ENCODE data around the gene RNF169. TPM values are rescaled to one million over a fixed set of nuclear protein-coding genes. Genes with fewer than 3 reads are reported as not detected.
A peak's percentile ranks its signal among the peaks of the same experiment; 100 is the strongest.

The RNF169 gene
- total and polyA plus RNA-seq, 9 of the 15 experiments (the other 6 are each of a cell fraction or from before 2014, with no cell fraction given) = 0.68 to 18.1 (median 10.1) TPM

DNA sequence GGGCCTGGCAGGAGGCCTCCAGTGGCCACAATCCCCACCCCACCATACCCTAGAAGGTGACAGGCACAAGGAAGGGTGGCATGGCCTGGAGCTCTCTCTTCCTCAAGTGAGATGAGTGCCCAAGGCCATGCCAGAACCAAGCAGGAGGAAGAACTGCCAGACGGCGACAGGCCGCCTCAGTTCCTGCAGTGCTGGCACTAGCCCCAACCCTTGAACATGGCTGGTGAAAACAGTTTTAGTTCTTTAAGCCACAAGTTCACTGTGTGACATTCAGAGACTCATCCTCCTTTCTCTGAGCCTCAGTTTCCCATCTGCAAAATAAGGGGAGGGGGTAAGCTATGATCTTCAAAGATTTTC, 27.2 kb upstream of the RNF169 start:
- ChIA-PET POLR2A (interaction anchor here (1.0 to 1.3 kb wide), 2 partner anchors 13 to 19 kb away, joined by 3 to 4 read pairs; no protein-coding TSS in a partner anchor), CTCF (ENCODE audit: low intra/inter-chr PET ratio) (no interaction called here)
- H3K9ac ChIP-seq (ENCODE audit: insufficient read depth in 1 of 2, low read depth in 2 of 2, low read length in 2 of 2) = peak overlapping the region in 1 of 2 experiments; percentile 59; a peak in 1 of 4 replicates
- no peak overlapping the region for H3K27ac ChIP-seq (ENCODE audit: extremely low read depth, low read depth, low read length)
- in situ Hi-C loops (cut with MboI) (no loop called here), intact Hi-C loops (cut with micrococcal nuclease) (no loop called here)
- ATAC-seq (no peak), DNase-seq (ENCODE audit: extremely low read depth in 1 of 4, low spot score in 3 of 4) (no peak), FAIRE-seq (no peak)
- H3K36me3 ChIP-seq (ENCODE audit: control insufficient read depth, insufficient read depth, low read length) = no peaks in the 10 kb centered on the region
- H4K20me1 ChIP-seq (replicated peaks; ENCODE audit: control insufficient read depth, insufficient read depth, low read length) = peaks cover 3% of the 10 kb centered on the region; the same call in 1 of the 2 replicates
- H3K4me1 ChIP-seq (replicated peaks in 1 of 2; ENCODE audit: control insufficient read depth in 2 of 2, insufficient read depth in 2 of 2, low read length in 2 of 2) = peaks cover 0 to 5% of the 10 kb centered on the region in 2 experiments; a peak in 1 of 5 replicates
- H3K4me2 ChIP-seq (ENCODE audit: insufficient read depth, low read length) = no peak overlapping the region
- H2AFZ ChIP-seq (ENCODE audit: low read depth, low read length) = no peak overlapping the region
- H3K79me2 ChIP-seq (ENCODE audit: control insufficient read depth, insufficient read depth, low read length) = no peaks in the 10 kb centered on the region
- 37% methylated on average over 3 of the region's 3 CpGs for WGBS (ENCODE audit: insufficient coverage, low coverage, missing lambda C conversion rate)
- peaks cover 32 to 62% of the 10 kb centered on the region in 2 experiments for H3K27me3 ChIP-seq (ENCODE audit: control insufficient read depth in 2 of 2, insufficient read depth in 2 of 2, low read length in 2 of 2)
- H3K9me1 ChIP-seq (ENCODE audit: control insufficient read depth, insufficient read depth, low read length) = no peaks in the 10 kb centered on the region
- no TSS peak for BruUV-seq (replicated peaks)
- H3K9me3 ChIP-seq (replicated peaks; ENCODE audit: control insufficient read depth, insufficient read depth, low read depth, low read length) = no peaks in the 10 kb centered on the region
- no peak overlapping the region for H3K4me3 ChIP-seq
- no peak for TF ChIP-seq NBN (IDR thresholded peaks at IDR 0.05; ENCODE audit: low read depth)
- no peak for TF ChIP-seq MTA3 (IDR thresholded peaks at IDR 0.05; ENCODE audit: borderline replicate concordance)
- TF ChIP-seq, protein P1, sequence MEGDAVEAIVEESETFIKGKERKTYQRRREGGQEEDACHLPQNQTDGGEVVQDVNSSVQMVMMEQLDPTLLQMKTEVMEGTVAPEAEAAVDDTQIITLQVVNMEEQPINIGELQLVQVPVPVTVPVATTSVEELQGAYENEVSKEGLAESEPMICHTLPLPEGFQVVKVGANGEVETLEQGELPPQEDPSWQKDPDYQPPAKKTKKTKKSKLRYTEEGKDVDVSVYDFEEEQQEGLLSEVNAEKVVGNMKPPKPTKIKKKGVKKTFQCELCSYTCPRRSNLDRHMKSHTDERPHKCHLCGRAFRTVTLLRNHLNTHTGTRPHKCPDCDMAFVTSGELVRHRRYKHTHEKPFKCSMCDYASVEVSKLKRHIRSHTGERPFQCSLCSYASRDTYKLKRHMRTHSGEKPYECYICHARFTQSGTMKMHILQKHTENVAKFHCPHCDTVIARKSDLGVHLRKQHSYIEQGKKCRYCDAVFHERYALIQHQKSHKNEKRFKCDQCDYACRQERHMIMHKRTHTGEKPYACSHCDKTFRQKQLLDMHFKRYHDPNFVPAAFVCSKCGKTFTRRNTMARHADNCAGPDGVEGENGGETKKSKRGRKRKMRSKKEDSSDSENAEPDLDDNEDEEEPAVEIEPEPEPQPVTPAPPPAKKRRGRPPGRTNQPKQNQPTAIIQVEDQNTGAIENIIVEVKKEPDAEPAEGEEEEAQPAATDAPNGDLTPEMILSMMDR (IDR thresholded peaks at IDR 0.05 in 2 of 3, conservative IDR thresholded peaks at IDR 0.05 in 1 of 3; ENCODE audit: insufficient read depth in 2 of 3, low read depth in 1 of 3, low read length in 3 of 3) = no peak
- no peak for TF ChIP-seq HDAC1 (IDR thresholded peaks at IDR 0.05)
- TF ChIP-seq CCNT2 (IDR thresholded peaks at IDR 0.05; ENCODE audit: borderline replicate concordance, extremely low read depth, insufficient read length, low read depth, low read length) = no peak
- no peak for TF ChIP-seq SNIP1 (IDR thresholded peaks at IDR 0.05; ENCODE audit: low read depth)
- no peak for TF ChIP-seq THRA (IDR thresholded peaks at IDR 0.05)
- TF ChIP-seq ZNF24 (IDR thresholded peaks at IDR 0.05) = no peak
- no peak for TF ChIP-seq MLLT1 (IDR thresholded peaks at IDR 0.05)
- TF ChIP-seq CBX3 (IDR thresholded peaks at IDR 0.05; ENCODE audit: borderline replicate concordance in 1 of 2, low read length in 2 of 2) = no peak
- TF ChIP-seq CHD1 (IDR thresholded peaks at IDR 0.05; ENCODE audit: low read length) = no peak
- TF ChIP-seq SAFB2 (IDR thresholded peaks at IDR 0.05; ENCODE audit: borderline replicate concordance, low read depth, low read length, severe bottlenecking) = no peak
- TF ChIP-seq, protein P2, sequence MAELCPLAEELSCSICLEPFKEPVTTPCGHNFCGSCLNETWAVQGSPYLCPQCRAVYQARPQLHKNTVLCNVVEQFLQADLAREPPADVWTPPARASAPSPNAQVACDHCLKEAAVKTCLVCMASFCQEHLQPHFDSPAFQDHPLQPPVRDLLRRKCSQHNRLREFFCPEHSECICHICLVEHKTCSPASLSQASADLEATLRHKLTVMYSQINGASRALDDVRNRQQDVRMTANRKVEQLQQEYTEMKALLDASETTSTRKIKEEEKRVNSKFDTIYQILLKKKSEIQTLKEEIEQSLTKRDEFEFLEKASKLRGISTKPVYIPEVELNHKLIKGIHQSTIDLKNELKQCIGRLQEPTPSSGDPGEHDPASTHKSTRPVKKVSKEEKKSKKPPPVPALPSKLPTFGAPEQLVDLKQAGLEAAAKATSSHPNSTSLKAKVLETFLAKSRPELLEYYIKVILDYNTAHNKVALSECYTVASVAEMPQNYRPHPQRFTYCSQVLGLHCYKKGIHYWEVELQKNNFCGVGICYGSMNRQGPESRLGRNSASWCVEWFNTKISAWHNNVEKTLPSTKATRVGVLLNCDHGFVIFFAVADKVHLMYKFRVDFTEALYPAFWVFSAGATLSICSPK (IDR thresholded peaks at IDR 0.05; ENCODE audit: borderline replicate concordance) = no peak
- no peak for TF ChIP-seq ZNF146 (CRISPR knock-in tag; IDR thresholded peaks at IDR 0.05; ENCODE audit: unreplicated experiment)
- no peak for TF ChIP-seq SP1 (CRISPR knock-in tag; IDR thresholded peaks at IDR 0.05)
- TF ChIP-seq PHF8 (IDR thresholded peaks at IDR 0.05; ENCODE audit: borderline replicate concordance, low read length) = no peak
- TF ChIP-seq GATAD2A (IDR thresholded peaks at IDR 0.05) = no peak

Measured in K562 (cell line).